GM18511 (cell line): ENCODE measurements around the gene HTR7.

ENCODE experiments used
- ATAC-seq: cut with Tn5 transposase; IDR thresholded peaks from one replicate; pipeline ENCODE4 v1.9.1; 2021; ENCODE audit warnings: mild to moderate bottlenecking, moderate library complexity; ENCODE audit not compliant: unreplicated experiment

Gene HTR7

GRCh38 chr10:90741926-90742565, 115.8 kb downstream of the HTR7 start:
- no peak for ATAC-seq

GRCh38 chr10:90740265-90740664, 117.6 kb downstream of the HTR7 start:
- no peak for ATAC-seq

GRCh38 chr10:90738885-90739284, 119.0 kb downstream of the HTR7 start:
- ATAC-seq: no peak

- ATAC-seq: no peak
Measured at GRCh38 chr10:90734415-90734814, 123.4 kb downstream of the HTR7 start.

- no peak for ATAC-seq
Measured at GRCh38 chr10:90732581-90732980, 125.3 kb downstream of the HTR7 start.

GRCh38 chr10:90723416-90724068, 134.3 kb downstream of the HTR7 start:
- ATAC-seq: no peak

- ATAC-seq: no peak
Measured at GRCh38 chr10:90722832-90723231, 135.0 kb downstream of the HTR7 start.

GRCh38 chr10:90718182-90718581, 139.7 kb downstream of the HTR7 start:
- ATAC-seq: no peak

GRCh38 chr10:90712529-90712928, 145.3 kb downstream of the HTR7 start:
- no peak for ATAC-seq

- ATAC-seq: no peak
Measured at GRCh38 chr10:90709727-90710126, 148.1 kb downstream of the HTR7 start.

GRCh38 chr10:90707657-90708056, 150.2 kb downstream of the HTR7 start:
- ATAC-seq: no peak

GRCh38 chr10:90701428-90701827, 156.4 kb downstream of the HTR7 start:
- no peak for ATAC-seq

- ATAC-seq: no peak
Measured at GRCh38 chr10:90695915-90696676, 161.7 kb downstream of the HTR7 start.
